ENCODE data around the gene HOXA5. TPM values are rescaled to one million over a fixed set of nuclear protein-coding genes. Genes with fewer than 3 reads are reported as not detected.

HOXA5 gene
- total RNA-seq, 1 experiment from 2014 or later: 7.5 TPM

DNA sequence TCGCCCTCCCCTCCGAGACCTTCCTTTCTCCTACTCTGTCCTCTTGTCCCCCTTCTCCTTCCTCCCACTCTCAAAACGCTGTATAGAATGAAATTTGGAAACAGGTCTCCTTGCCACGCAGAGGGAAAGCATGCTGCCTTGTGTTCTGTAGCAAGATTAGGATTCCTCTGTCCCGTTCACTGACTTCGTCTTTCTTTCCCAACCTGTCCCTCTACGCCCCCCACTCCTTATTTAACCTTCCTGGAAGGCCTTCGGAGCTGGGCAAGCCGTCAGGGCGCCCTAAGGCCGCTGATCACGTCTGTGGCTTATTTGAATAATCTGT, 20.5 kb upstream of the HOXA5 start:
- POLR2A ChIA-PET (ENCODE audit: unreplicated experiment): no interaction called here
- H3K9ac ChIP-seq (ENCODE audit: low read length): peak overlapping the region; percentile 90
- TF ChIP-seq, protein P1, sequence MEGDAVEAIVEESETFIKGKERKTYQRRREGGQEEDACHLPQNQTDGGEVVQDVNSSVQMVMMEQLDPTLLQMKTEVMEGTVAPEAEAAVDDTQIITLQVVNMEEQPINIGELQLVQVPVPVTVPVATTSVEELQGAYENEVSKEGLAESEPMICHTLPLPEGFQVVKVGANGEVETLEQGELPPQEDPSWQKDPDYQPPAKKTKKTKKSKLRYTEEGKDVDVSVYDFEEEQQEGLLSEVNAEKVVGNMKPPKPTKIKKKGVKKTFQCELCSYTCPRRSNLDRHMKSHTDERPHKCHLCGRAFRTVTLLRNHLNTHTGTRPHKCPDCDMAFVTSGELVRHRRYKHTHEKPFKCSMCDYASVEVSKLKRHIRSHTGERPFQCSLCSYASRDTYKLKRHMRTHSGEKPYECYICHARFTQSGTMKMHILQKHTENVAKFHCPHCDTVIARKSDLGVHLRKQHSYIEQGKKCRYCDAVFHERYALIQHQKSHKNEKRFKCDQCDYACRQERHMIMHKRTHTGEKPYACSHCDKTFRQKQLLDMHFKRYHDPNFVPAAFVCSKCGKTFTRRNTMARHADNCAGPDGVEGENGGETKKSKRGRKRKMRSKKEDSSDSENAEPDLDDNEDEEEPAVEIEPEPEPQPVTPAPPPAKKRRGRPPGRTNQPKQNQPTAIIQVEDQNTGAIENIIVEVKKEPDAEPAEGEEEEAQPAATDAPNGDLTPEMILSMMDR (conservative IDR thresholded peaks at IDR 0.05; ENCODE audit: low read depth, low read length): no peak
- H4K20me1 ChIP-seq (ENCODE audit: low read length): peaks cover 20% of the 10 kb centered on the region
- no peak overlapping the region for H2AFZ ChIP-seq (ENCODE audit: low read length)
- peak overlapping the region; percentile 93 for H3K4me2 ChIP-seq (ENCODE audit: low read length)
- BruUV-seq (replicated peaks): no TSS peak
- intact Hi-C loops (cut with micrococcal nuclease): loop anchor here (2.0 to 5.0 kb wide), 5 partner anchors 15 to 1272 kb away; no protein-coding TSS in a partner anchor
- H3K79me2 ChIP-seq (ENCODE audit: low read length): peaks cover 78% of the 10 kb centered on the region
- no peaks in the 10 kb centered on the region for H3K27me3 ChIP-seq (ENCODE audit: low read length)
- CTCF ChIA-PET: no interaction called here
- peaks cover 25% of the 10 kb centered on the region for H3K4me1 ChIP-seq (ENCODE audit: insufficient read depth, low read length)
- ATAC-seq (no peak), DNase-seq (no peak)
- peaks cover 5% of the 10 kb centered on the region for H3F3A ChIP-seq (ENCODE audit: low read length, unreplicated experiment)
- H3K4me3 ChIP-seq (ENCODE audit: low read length): peak overlapping the region; percentile 84
- H3K27ac ChIP-seq (ENCODE audit: low read length): peak overlapping the region; percentile 97
- H3K9me3 ChIP-seq (ENCODE audit: low read length): no peaks in the 10 kb centered on the region
- peaks cover 23% of the 10 kb centered on the region for H3K36me3 ChIP-seq (ENCODE audit: low read depth, low read length)
- H3K9me2 ChIP-seq (replicated peaks; ENCODE audit: low read length): no peaks in the 10 kb centered on the region

DNA sequence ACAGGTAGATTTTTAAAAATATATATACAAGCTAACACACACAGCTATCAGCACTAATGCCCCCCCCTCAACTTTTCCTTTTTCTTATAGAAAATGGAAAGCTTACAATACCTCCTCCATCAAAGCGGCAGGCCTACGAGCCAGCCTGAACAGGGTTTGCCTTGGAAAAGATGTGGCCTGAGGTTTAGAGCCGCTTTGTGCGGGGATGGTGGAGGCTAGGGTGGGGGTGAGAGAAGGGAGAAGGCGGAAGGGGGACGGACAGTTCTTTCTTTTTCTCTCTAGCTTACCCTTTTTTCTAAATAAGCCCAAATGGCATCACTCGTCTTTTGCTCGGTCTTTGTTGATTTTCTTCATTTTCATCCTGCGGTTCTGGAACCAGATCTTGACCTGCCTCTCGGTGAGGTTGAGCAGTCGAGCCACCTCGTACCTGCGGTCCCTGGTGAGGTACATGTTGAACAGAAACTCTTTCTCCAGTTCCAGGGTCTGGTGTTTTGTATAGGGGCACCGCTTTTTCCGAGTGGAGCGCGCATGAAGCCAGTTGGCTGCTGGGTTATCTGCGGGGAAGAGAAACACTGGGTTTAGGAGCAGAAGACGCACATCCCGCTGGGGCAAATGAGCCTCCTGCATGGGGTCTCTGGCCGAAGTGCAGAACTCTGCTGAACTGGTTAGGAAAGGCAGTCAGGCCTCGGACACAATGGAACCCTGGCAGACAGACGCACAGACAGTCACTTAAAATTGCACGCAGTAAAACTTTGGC, 20.0 kb upstream of the HOXA5 start:
- CTCF ChIA-PET: interaction anchor here (0.7 kb wide), 1 partner anchor 480 kb away, joined by 5 read pairs; no protein-coding TSS in a partner anchor
- DNase-seq: peak; percentile 19
- peak overlapping the region; percentile 90 for H3K9ac ChIP-seq (ENCODE audit: low read length)

More for the DNA sequence above, 20.0 kb upstream of the HOXA5 start:
- Histone ChIP-seq H2AFZ (ENCODE audit: low read length) (no peak overlapping the region), H3K4me1 (ENCODE audit: insufficient read depth, low read length) (peaks cover 26% of the 10 kb centered on the region), H3F3A (ENCODE audit: low read length, unreplicated experiment) (peaks cover 5% of the 10 kb centered on the region), H3K36me3 (ENCODE audit: low read depth, low read length) (peaks cover 23% of the 10 kb centered on the region), H3K4me2 (ENCODE audit: low read length) (peak overlapping the region; percentile 93), H3K27me3 (ENCODE audit: low read length) (no peaks in the 10 kb centered on the region), H3K9me3 (ENCODE audit: low read length) (no peaks in the 10 kb centered on the region), H3K9me2 (replicated peaks; ENCODE audit: low read length) (no peaks in the 10 kb centered on the region), H4K20me1 (ENCODE audit: low read length) (peaks cover 20% of the 10 kb centered on the region), H3K4me3 (ENCODE audit: low read length) (peak overlapping the region; percentile 84), H3K27ac (ENCODE audit: low read length) (peak overlapping the region; percentile 97), H3K79me2 (ENCODE audit: low read length) (peaks cover 73% of the 10 kb centered on the region)
- TSS peak; percentile 21 for BruUV-seq (replicated peaks)
- no peak for ATAC-seq
- intact Hi-C loops (cut with micrococcal nuclease): loop anchor here (2.0 to 5.0 kb wide), 5 partner anchors 15 to 1271 kb away; no protein-coding TSS in a partner anchor
- POLR2A ChIA-PET (ENCODE audit: unreplicated experiment): interaction anchor here (0.6 to 0.9 kb wide), 6 partner anchors 9 to 443 kb away, joined by 3 to 9 read pairs (median 4); no protein-coding TSS in a partner anchor
- TF ChIP-seq, protein P1 (conservative IDR thresholded peaks at IDR 0.05; ENCODE audit: low read depth, low read length): no peak
- TF ChIP-seq EZH2phosphoT487 (IDR thresholded peaks at IDR 0.05; ENCODE audit: borderline replicate concordance, low read length) (no peak), EZH2 (IDR thresholded peaks at IDR 0.05; ENCODE audit: low read length, unreplicated experiment) (no peak)

Data from PC-3 (cell line).